ENCODE measurements around the gene GAPT. TPM values are rescaled to one million over a fixed set of nuclear protein-coding genes. Genes with fewer than 3 reads are reported as not detected.
"Not testable (repeated sequence)": the region's sequence is repeated elsewhere in the genome, so short reads cannot be mapped to it uniquely, and the experiment has no call there.

The GAPT gene
- total and polyA plus RNA-seq, 8 donors, result 0.16 to 3.2 (median 0.78) TPM; not detected in 2

GRCh38 chr5:58530942-58531490 is 39.8 kb downstream of the GAPT start:
- H3K36me3 ChIP-seq, result no peaks in the 10 kb centered on the region
- FAIRE-seq, result no peak
- H3K9me3 ChIP-seq, result no peaks in the 10 kb centered on the region
- H3K27me3 ChIP-seq, result no peaks in the 10 kb centered on the region
- WGBS, 2 donors, result 80 to 84% methylated on average over 1 of the region's 1 CpG
- TF ChIP-seq CTCF (IDR thresholded peaks at IDR 0.05), result no peak
- no peaks in the 10 kb centered on the region for H3K4me1 ChIP-seq
- H3K4me3 ChIP-seq, result no peak overlapping the region
- intact Hi-C loops (cut with DNase I), result no loop called here
- DNase-seq, result no peak
- ATAC-seq, result no peak
- no peak overlapping the region for H3K27ac ChIP-seq

GRCh38 chr5:58541935-58542334 is 50.7 kb downstream of the GAPT start:
- H3K36me3 ChIP-seq; intact Hi-C loops (cut with DNase I); H3K9me3 ChIP-seq; H3K4me3 ChIP-seq; DNase-seq; H3K27ac ChIP-seq; ATAC-seq; H3K4me1 ChIP-seq; H3K27me3 ChIP-seq; FAIRE-seq: not testable (repeated sequence)
- WGBS, 2 donors, result 86 to 90% methylated on average over 9 of the region's 9 CpGs

- 41 to 43% methylated on average over 1 of the region's 1 CpG for WGBS, 2 donors
- FAIRE-seq, result no peak
Measured at GRCh38 chr5:58542709-58543108, 51.5 kb downstream of the GAPT start.

GRCh38 chr5:58543723-58544122 is 52.5 kb downstream of the GAPT start:
- H3K4me1 ChIP-seq, result no peaks in the 10 kb centered on the region
- no peak overlapping the region for H3K4me3 ChIP-seq
- H3K9me3 ChIP-seq, result no peaks in the 10 kb centered on the region
- ATAC-seq (no peak), FAIRE-seq (no peak), DNase-seq (no peak)
- WGBS, 2 donors, result 83 to 87% methylated on average over 2 of the region's 2 CpGs
- no peaks in the 10 kb centered on the region for H3K27me3 ChIP-seq
- H3K27ac ChIP-seq, result no peak overlapping the region
- H3K36me3 ChIP-seq, result no peaks in the 10 kb centered on the region
- no peak for TF ChIP-seq CTCF (IDR thresholded peaks at IDR 0.05)
- intact Hi-C loops (cut with DNase I), result no loop called here

More at GRCh38 chr5:58542709-58543108, 51.5 kb downstream of the GAPT start:
- Histone ChIP-seq H3K4me3 (no peak overlapping the region), H3K27me3 (no peaks in the 10 kb centered on the region), H3K4me1 (no peaks in the 10 kb centered on the region), H3K9me3 (no peaks in the 10 kb centered on the region), H3K27ac (no peak overlapping the region), H3K36me3 (no peaks in the 10 kb centered on the region)
- intact Hi-C loops (cut with DNase I), result no loop called here
- no peak for TF ChIP-seq CTCF (IDR thresholded peaks at IDR 0.05)
- ATAC-seq (no peak), DNase-seq (no peak)

- ATAC-seq, result peak in 1 of 4 donors; percentile 39
- Histone ChIP-seq H3K4me3 (no peak overlapping the region), H3K27ac (no peak overlapping the region), H3K9me3 (no peaks in the 10 kb centered on the region), H3K4me1 (no peaks in the 10 kb centered on the region), H3K36me3 (no peaks in the 10 kb centered on the region), H3K27me3 (no peaks in the 10 kb centered on the region)
- DNase-seq, result no peak
- FAIRE-seq, result no peak
- 43 to 72% methylated on average over 1 of the region's 1 CpG for WGBS, 2 donors
- intact Hi-C loops (cut with DNase I), result no loop called here
- TF ChIP-seq CTCF (IDR thresholded peaks at IDR 0.05), result no peak
Measured at GRCh38 chr5:58544195-58544594, 53.0 kb downstream of the GAPT start.

Measured in pancreas (tissue), 10 donors.